Stimulated activated CD4-positive, alpha-beta T cell treated with anti-CD3 and anti-CD28 coated beads, Interleukin-12 subunit alpha, Interleukin-12 subunit beta, amount 100 ng/mL, for 48 hours (primary cell): ENCODE results near the gene SLC15A5.

ENCODE experiments used
- DNase-seq, 3 donors: peaks; one replicate each; pipeline ENCODE4 v3.0.0-alpha.2; 2020; ENCODE audit warnings: low read depth in 2 of 3, low spot score in 1 of 3

The SLC15A5 gene

GRCh38 chr12:16184681-16185080, 92.8 kb downstream of the SLC15A5 start:
- DNase-seq, result no peak

- no peak for DNase-seq
These were observed 93.9 kb downstream of the SLC15A5 start for GRCh38 chr12:16183541-16183940.

- no peak for DNase-seq
These were observed 101.6 kb downstream of the SLC15A5 start for GRCh38 chr12:16175840-16176239.

GRCh38 chr12:16174282-16174681, 103.2 kb downstream of the SLC15A5 start:
- no peak for DNase-seq

GRCh38 chr12:16171348-16171747, 106.1 kb downstream of the SLC15A5 start:
- DNase-seq, result no peak

- no peak for DNase-seq
These were observed 109.4 kb downstream of the SLC15A5 start for GRCh38 chr12:16168078-16168477.

GRCh38 chr12:16166563-16167470, 110.7 kb downstream of the SLC15A5 start:
- no peak for DNase-seq

- no peak for DNase-seq
These were observed 112.0 kb downstream of the SLC15A5 start for GRCh38 chr12:16165506-16165905.

GRCh38 chr12:16163901-16164300, 113.6 kb downstream of the SLC15A5 start:
- no peak for DNase-seq

- no peak for DNase-seq
These were observed 114.3 kb downstream of the SLC15A5 start for GRCh38 chr12:16163146-16163545.

- no peak for DNase-seq
These were observed 117.9 kb downstream of the SLC15A5 start for GRCh38 chr12:16159571-16159970.

- DNase-seq, result no peak
These were observed 119.4 kb downstream of the SLC15A5 start for GRCh38 chr12:16158050-16158449.

- no peak for DNase-seq
These were observed 121.5 kb downstream of the SLC15A5 start for GRCh38 chr12:16155938-16156337.

- DNase-seq, result no peak
These were observed 122.5 kb downstream of the SLC15A5 start for GRCh38 chr12:16154990-16155389.

GRCh38 chr12:16152885-16153673, 124.4 kb downstream of the SLC15A5 start:
- no peak for DNase-seq

- no peak for DNase-seq
These were observed 127.2 kb downstream of the SLC15A5 start for GRCh38 chr12:16150276-16150675.

- no peak for DNase-seq
These were observed 128.5 kb downstream of the SLC15A5 start for GRCh38 chr12:16148938-16149337.
